Progenitor cell of endocrine pancreas (in vitro differentiated cells): ENCODE data around the gene TRAPPC2L. TPM values are rescaled to one million over a fixed set of nuclear protein-coding genes. Genes with fewer than 3 reads are reported as not detected.
A peak's percentile ranks its signal among the peaks of the same experiment; 100 is the strongest.

Experiments
- DNase-seq: peaks from one replicate; pipeline ENCODE4 v3.0.0; 2021; ENCODE audit warnings: low spot score; ENCODE audit not compliant: unreplicated experiment
- H3K27ac Mint-ChIP-seq: 2 replicates; pipeline ENCODE4 v1.8.0; 2021; ENCODE audit warnings: mild to moderate bottlenecking, moderate library complexity, mixed read lengths
- H3K27me3 Mint-ChIP-seq: 2 replicates; pipeline ENCODE4 v1.8.0; 2021; ENCODE audit warnings: mixed read lengths
- H3K36me3 Mint-ChIP-seq: 2 replicates; pipeline ENCODE4 v1.8.0; 2022; ENCODE audit warnings: mixed read lengths; ENCODE audit not compliant: insufficient read depth
- H3K4me1 Mint-ChIP-seq: 2 replicates; pipeline ENCODE4 v1.8.0; 2021; ENCODE audit warnings: low read depth, mixed read lengths
- H3K4me3 Mint-ChIP-seq: 2 replicates; pipeline ENCODE4 v1.8.0; 2021; ENCODE audit warnings: low read depth, mild to moderate bottlenecking, moderate library complexity, mixed read lengths
- H3K9me3 Mint-ChIP-seq: 2 replicates; pipeline ENCODE4 v1.8.0; 2021; ENCODE audit warnings: low read depth, mixed read lengths
- total RNA-seq: library from RNA; stranded (reverse); gene quantifications from 2 replicates; pipeline ENCODE4 v1.2.1, GENCODE V29; 2021
- TF ChIP-seq, protein P1 (sequence below): fragments of 200-600 bp; sonication (generic); IDR thresholded peaks from one replicate; pipeline ENCODE4 v1.5.0; 2021; ENCODE audit warnings: antibody characterized with exemption, mild to moderate bottlenecking; ENCODE audit not compliant: unreplicated experiment

The TRAPPC2L gene
- total RNA-seq, 1 donor from 2014 or later, result 74.9 TPM

DNA sequence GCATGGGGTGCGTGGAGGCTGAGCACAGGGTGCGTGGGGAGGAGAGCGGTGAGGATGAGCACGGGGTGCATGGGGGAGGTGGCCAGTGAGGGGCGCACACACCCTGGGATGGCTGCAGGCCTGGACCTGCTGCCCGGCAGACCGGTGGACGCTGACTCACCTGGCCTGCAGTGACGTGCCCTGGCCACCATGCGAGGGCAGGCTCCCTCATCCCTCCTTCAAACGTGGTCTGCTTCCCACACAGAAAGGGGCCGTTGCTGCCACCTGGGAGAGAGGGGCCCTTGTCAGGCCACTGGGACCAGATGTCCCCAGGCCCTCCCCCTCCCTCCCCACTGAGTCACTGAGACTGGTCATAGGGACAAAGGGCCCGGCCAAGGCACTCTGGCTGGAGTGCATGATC lies 25.1 kb upstream of the TRAPPC2L start:
- Mint-ChIP-seq H3K9me3 (no peaks in the 10 kb centered on the region), H3K4me3 (no peak overlapping the region), H3K36me3 (no peaks in the 10 kb centered on the region), H3K27ac (no peak overlapping the region), H3K27me3 (no peaks in the 10 kb centered on the region), H3K4me1 (no peaks in the 10 kb centered on the region)
- TF ChIP-seq, protein P1, sequence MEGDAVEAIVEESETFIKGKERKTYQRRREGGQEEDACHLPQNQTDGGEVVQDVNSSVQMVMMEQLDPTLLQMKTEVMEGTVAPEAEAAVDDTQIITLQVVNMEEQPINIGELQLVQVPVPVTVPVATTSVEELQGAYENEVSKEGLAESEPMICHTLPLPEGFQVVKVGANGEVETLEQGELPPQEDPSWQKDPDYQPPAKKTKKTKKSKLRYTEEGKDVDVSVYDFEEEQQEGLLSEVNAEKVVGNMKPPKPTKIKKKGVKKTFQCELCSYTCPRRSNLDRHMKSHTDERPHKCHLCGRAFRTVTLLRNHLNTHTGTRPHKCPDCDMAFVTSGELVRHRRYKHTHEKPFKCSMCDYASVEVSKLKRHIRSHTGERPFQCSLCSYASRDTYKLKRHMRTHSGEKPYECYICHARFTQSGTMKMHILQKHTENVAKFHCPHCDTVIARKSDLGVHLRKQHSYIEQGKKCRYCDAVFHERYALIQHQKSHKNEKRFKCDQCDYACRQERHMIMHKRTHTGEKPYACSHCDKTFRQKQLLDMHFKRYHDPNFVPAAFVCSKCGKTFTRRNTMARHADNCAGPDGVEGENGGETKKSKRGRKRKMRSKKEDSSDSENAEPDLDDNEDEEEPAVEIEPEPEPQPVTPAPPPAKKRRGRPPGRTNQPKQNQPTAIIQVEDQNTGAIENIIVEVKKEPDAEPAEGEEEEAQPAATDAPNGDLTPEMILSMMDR, result peak; percentile 23
- DNase-seq, result no peak

DNA sequence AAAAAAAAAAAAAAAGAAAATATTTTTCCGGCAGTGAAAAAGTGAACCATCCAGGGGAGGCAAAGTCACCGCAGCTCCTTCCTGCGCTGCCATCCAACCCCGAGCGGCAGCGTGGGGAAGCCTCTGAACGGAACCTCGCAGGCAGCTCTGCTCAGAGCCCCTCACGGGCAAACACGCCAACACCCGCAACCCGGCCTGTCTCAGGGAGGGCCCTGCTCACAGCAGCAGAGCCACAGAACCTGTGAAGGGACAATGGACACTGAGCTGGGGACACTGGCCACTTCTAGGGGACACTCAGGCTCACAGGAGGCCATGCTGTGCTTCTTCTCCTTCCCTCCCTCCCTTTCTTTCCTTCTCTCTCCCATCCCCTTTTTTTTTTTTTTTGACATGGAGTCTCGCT lies 23.8 kb upstream of the TRAPPC2L start:
- no peak for DNase-seq
- Mint-ChIP-seq H3K36me3 (no peaks in the 10 kb centered on the region), H3K27ac (no peak overlapping the region), H3K27me3 (no peaks in the 10 kb centered on the region), H3K9me3 (no peaks in the 10 kb centered on the region), H3K4me3 (no peak overlapping the region), H3K4me1 (no peaks in the 10 kb centered on the region)
- TF ChIP-seq, protein P1, result no peak

DNA sequence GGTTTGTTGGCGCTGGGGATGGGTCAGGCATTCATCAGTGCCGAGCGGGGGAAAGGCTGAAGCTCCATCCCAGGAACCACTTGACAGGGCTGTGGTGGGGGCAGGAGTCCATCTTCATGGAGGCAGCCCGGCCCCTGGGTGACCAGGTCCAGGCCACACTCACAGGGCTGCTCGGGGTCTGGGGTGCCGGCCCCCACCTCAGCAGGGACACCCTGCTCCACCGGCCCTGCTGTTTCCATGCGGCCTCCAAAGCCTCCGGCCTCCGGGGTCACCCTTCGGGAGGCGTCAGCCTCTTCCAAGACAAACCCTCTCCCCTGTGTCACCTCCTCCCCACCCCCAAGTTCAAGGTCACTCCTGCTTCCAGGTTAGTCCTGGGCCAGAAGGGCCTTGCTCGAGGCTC lies 22.3 kb upstream of the TRAPPC2L start:
- H3K9me3 Mint-ChIP-seq, result no peaks in the 10 kb centered on the region
- H3K27me3 Mint-ChIP-seq, result no peaks in the 10 kb centered on the region
- no peaks in the 10 kb centered on the region for H3K4me1 Mint-ChIP-seq
- H3K4me3 Mint-ChIP-seq, result no peak overlapping the region
- TF ChIP-seq, protein P1, result no peak
- DNase-seq, result no peak
- H3K27ac Mint-ChIP-seq, result no peak overlapping the region
- no peaks in the 10 kb centered on the region for H3K36me3 Mint-ChIP-seq

DNA sequence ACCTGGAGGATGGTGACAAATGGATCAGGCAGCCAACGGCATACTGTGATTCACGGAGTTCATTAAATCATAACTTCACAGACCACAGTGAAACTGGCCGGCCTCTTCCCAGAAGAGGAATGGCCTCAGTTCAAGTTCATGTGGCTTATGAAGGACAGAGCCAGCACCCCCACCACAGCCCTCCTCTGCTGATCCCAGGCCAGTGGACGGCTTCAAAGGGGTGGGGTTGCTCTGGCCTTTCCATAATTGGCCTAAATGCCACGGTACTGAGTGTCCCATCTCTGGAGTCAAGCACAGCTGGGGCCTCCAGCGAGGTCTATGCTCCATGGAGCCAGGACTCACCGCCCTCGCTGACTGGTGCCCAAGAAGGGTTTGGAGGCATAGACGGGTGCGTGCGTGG lies 21.5 kb upstream of the TRAPPC2L start:
- H3K27me3 Mint-ChIP-seq, result no peaks in the 10 kb centered on the region

DNA sequence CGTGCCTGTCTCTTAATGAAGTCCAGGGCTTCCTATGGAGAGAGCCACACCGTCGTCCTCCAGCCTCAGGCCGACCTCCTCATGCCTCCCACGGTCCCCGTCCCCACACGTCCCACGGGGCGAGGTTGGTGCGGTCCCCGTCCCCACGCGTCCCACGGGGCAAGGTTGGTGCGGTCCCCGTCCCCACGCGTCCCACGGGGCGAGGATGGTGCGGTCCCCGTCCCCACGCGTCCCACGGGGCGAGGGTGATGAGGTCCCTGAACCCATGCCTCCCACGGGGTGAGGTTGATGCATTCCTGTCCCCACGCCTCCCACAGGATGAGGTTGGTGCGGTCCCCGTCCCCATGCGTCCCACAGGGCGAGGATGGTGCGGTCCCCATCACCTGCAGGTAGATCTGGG lies 21.1 kb upstream of the TRAPPC2L start:
- Mint-ChIP-seq H3K4me3 (no peak overlapping the region), H3K27me3 (no peaks in the 10 kb centered on the region), H3K27ac (no peak overlapping the region), H3K4me1 (no peaks in the 10 kb centered on the region), H3K36me3 (no peaks in the 10 kb centered on the region), H3K9me3 (no peaks in the 10 kb centered on the region)
- no peak for DNase-seq
- TF ChIP-seq, protein P1, result no peak

More for the DNA sequence above, 21.5 kb upstream of the TRAPPC2L start:
- Mint-ChIP-seq H3K4me1 (no peaks in the 10 kb centered on the region), H3K9me3 (no peaks in the 10 kb centered on the region), H3K4me3 (no peak overlapping the region), H3K36me3 (no peaks in the 10 kb centered on the region), H3K27ac (no peak overlapping the region)
- TF ChIP-seq, protein P1, result no peak
- no peak for DNase-seq
